Measurements from ENCODE around the gene MTHFR. TPM values are rescaled to one million over a fixed set of nuclear protein-coding genes. Genes with fewer than 3 reads are reported as not detected.

MTHFR gene
- polyA plus RNA-seq, 1 of the 3 experiments (the other 2 are of a cell fraction), result 5.3 TPM

DNA sequence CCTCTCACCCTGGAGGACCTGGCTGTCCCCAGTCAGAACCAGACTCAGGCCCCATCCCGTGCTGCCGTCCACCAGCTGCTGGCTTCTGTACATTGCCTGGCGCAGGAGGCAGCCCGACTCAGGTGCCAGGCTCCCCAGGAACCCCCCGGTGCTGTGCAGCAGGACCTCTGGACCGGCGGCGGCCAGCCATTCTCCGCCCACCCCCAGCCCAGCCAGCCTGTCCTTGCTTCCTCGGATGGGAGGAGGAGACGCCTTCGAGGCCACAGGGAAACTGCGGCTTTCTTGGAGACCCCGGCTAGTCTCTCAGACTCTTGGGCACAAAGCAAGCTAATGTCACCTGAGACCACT lies 39.4 kb downstream of the MTHFR start:
- ChIA-PET POLR2A (no interaction called here), CTCF (interaction anchor here (1.0 to 2.7 kb wide), 8 partner anchors 9 to 116 kb away, joined by 3 to 8 read pairs (median 3); partner anchors contain the start of gene FBXO6)
- Histone ChIP-seq H3F3A (replicated peaks; ENCODE audit: insufficient read depth) (no peaks in the 10 kb centered on the region), H3K4me2 (no peak overlapping the region), H3K36me3 (replicated peaks in 1 of 2; ENCODE audit: control insufficient read depth in 1 of 2, insufficient read depth in 2 of 2, low read length in 1 of 2) (no peaks in the 10 kb centered on the region), H3K9me3 (no peaks in the 10 kb centered on the region), H4K20me1 (ENCODE audit: insufficient read depth) (no peaks in the 10 kb centered on the region), H3K4me1 (ENCODE audit: control insufficient read depth in 1 of 2, insufficient read depth in 2 of 2, low read depth in 1 of 2, low read length in 1 of 2) (peaks cover 0 to 15% of the 10 kb centered on the region in 2 experiments; a peak in 1 of 4 replicates), H3K27me3 (ENCODE audit: insufficient read depth) (no peaks in the 10 kb centered on the region), H3K9me2 (no peaks in the 10 kb centered on the region), H3K4me3 (ENCODE audit: low read depth in 2 of 2, low read length in 1 of 2) (no peak overlapping the region), H3K79me2 (ENCODE audit: insufficient read depth) (no peaks in the 10 kb centered on the region), H3K9ac (no peak overlapping the region), H3K27ac (ENCODE audit: low read depth in 2 of 2, low read length in 1 of 2) (no peak overlapping the region), H2AFZ (ENCODE audit: low read depth) (no peak overlapping the region)
- TF ChIP-seq MEF2A (IDR thresholded peaks at IDR 0.05; ENCODE audit: borderline replicate concordance, low read depth), result no peak
- TF ChIP-seq, protein P1, sequence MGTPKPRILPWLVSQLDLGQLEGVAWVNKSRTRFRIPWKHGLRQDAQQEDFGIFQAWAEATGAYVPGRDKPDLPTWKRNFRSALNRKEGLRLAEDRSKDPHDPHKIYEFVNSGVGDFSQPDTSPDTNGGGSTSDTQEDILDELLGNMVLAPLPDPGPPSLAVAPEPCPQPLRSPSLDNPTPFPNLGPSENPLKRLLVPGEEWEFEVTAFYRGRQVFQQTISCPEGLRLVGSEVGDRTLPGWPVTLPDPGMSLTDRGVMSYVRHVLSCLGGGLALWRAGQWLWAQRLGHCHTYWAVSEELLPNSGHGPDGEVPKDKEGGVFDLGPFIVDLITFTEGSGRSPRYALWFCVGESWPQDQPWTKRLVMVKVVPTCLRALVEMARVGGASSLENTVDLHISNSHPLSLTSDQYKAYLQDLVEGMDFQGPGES (IDR thresholded peaks at IDR 0.05; ENCODE audit: low read depth, low read length), result no peak
- no peak for TF ChIP-seq SIN3A (IDR thresholded peaks at IDR 0.05; ENCODE audit: borderline replicate concordance, low read depth, low read length)
- TF ChIP-seq, protein P2, sequence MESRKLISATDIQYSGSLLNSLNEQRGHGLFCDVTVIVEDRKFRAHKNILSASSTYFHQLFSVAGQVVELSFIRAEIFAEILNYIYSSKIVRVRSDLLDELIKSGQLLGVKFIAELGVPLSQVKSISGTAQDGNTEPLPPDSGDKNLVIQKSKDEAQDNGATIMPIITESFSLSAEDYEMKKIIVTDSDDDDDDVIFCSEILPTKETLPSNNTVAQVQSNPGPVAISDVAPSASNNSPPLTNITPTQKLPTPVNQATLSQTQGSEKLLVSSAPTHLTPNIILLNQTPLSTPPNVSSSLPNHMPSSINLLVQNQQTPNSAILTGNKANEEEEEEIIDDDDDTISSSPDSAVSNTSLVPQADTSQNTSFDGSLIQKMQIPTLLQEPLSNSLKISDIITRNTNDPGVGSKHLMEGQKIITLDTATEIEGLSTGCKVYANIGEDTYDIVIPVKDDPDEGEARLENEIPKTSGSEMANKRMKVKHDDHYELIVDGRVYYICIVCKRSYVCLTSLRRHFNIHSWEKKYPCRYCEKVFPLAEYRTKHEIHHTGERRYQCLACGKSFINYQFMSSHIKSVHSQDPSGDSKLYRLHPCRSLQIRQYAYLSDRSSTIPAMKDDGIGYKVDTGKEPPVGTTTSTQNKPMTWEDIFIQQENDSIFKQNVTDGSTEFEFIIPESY (IDR thresholded peaks at IDR 0.05; ENCODE audit: borderline replicate concordance, low read depth), result no peak
- TF ChIP-seq RAD21 (IDR thresholded peaks at IDR 0.05; ENCODE audit: low read length), result no peak
- TF ChIP-seq, protein P3, sequence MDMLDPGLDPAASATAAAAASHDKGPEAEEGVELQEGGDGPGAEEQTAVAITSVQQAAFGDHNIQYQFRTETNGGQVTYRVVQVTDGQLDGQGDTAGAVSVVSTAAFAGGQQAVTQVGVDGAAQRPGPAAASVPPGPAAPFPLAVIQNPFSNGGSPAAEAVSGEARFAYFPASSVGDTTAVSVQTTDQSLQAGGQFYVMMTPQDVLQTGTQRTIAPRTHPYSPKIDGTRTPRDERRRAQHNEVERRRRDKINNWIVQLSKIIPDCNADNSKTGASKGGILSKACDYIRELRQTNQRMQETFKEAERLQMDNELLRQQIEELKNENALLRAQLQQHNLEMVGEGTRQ (IDR thresholded peaks at IDR 0.05; ENCODE audit: borderline replicate concordance, low read depth, low read length), result no peak
- TF ChIP-seq, protein P4, sequence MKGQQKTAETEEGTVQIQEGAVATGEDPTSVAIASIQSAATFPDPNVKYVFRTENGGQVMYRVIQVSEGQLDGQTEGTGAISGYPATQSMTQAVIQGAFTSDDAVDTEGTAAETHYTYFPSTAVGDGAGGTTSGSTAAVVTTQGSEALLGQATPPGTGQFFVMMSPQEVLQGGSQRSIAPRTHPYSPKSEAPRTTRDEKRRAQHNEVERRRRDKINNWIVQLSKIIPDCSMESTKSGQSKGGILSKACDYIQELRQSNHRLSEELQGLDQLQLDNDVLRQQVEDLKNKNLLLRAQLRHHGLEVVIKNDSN (IDR thresholded peaks at IDR 0.05; ENCODE audit: borderline replicate concordance, low read depth), result no peak
- no peak for TF ChIP-seq EP300 (IDR thresholded peaks at IDR 0.05; ENCODE audit: borderline replicate concordance in 1 of 2, low read depth in 1 of 2, low read length in 1 of 2)
- TF ChIP-seq, protein P5, sequence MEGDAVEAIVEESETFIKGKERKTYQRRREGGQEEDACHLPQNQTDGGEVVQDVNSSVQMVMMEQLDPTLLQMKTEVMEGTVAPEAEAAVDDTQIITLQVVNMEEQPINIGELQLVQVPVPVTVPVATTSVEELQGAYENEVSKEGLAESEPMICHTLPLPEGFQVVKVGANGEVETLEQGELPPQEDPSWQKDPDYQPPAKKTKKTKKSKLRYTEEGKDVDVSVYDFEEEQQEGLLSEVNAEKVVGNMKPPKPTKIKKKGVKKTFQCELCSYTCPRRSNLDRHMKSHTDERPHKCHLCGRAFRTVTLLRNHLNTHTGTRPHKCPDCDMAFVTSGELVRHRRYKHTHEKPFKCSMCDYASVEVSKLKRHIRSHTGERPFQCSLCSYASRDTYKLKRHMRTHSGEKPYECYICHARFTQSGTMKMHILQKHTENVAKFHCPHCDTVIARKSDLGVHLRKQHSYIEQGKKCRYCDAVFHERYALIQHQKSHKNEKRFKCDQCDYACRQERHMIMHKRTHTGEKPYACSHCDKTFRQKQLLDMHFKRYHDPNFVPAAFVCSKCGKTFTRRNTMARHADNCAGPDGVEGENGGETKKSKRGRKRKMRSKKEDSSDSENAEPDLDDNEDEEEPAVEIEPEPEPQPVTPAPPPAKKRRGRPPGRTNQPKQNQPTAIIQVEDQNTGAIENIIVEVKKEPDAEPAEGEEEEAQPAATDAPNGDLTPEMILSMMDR (IDR thresholded peaks at IDR 0.05), result no peak
- TF ChIP-seq YY1 (IDR thresholded peaks at IDR 0.05; ENCODE audit: low read depth), result no peak
- TF ChIP-seq NRF1 (IDR thresholded peaks at IDR 0.05; ENCODE audit: low read depth, low read length), result no peak
- TF ChIP-seq MXI1 (IDR thresholded peaks at IDR 0.05; ENCODE audit: low read depth, low read length), result no peak
- no peak for TF ChIP-seq FOXJ3 (CRISPR knock-in tag; IDR thresholded peaks at IDR 0.05)
- TF ChIP-seq EZH2phosphoT487 (IDR thresholded peaks at IDR 0.05; ENCODE audit: borderline replicate concordance, low read depth), result no peak
- no peak for TF ChIP-seq SMC3 (IDR thresholded peaks at IDR 0.05; ENCODE audit: low read depth, low read length)
- TF ChIP-seq RCOR1 (IDR thresholded peaks at IDR 0.05; ENCODE audit: low read length), result no peak
- TF ChIP-seq RFX5 (IDR thresholded peaks at IDR 0.05; ENCODE audit: low read length), result no peak
- WGBS (ENCODE audit: low lambda C conversion rate), result no CpG with 5 or more reads among the region's 14 CpGs
- no peak for DNase-seq

Data from SK-N-SH (cell line).